DOHH2 (cell line): ENCODE results near the gene PCNX3.

Experiments used
- H3F3A ChIP-seq: fragments of 200-600 bp; sonication (generic), shearing (Covaris generic); 2 replicates; pipeline ENCODE4 v1.6.0; 2016; ENCODE audit warnings: antibody characterized with exemption, mild to moderate bottlenecking; ENCODE audit not compliant: control insufficient read depth, insufficient read depth
- H3K27ac ChIP-seq: fragments of 200-600 bp; sonication (generic); 2 replicates; pipeline ENCODE4 v1.5.1; 2014; ENCODE audit warnings: low read depth, mild to moderate bottlenecking, low read length, moderate library complexity
- H3K27me3 ChIP-seq: fragments of 200-600 bp; sonication (generic); 2 replicates; pipeline ENCODE4 v1.6.1; 2014; ENCODE audit warnings: mild to moderate bottlenecking, low read length, mixed read lengths; ENCODE audit not compliant: control insufficient read depth
- H3K36me3 ChIP-seq: fragments of 200-600 bp; sonication (generic); 2 replicates; pipeline ENCODE4 v1.6.1; 2014; ENCODE audit warnings: mild to moderate bottlenecking, low read length, moderate library complexity, mixed read lengths; ENCODE audit not compliant: control insufficient read depth
- H3K4me1 ChIP-seq: fragments of 200-600 bp; sonication (generic); 2 replicates; pipeline ENCODE4 v1.6.1; 2014; ENCODE audit warnings: mild to moderate bottlenecking, low read length, mixed read lengths; ENCODE audit not compliant: control insufficient read depth
- H3K4me2 ChIP-seq: fragments of 200-600 bp; sonication (generic); 2 replicates; pipeline ENCODE4 v1.6.0; 2014; ENCODE audit warnings: mild to moderate bottlenecking, low read length, moderate library complexity
- H3K4me3 ChIP-seq: fragments of 200-600 bp; sonication (generic); 2 replicates; pipeline ENCODE4 v1.5.1; 2014; ENCODE audit warnings: mild to moderate bottlenecking, low read length, mixed read lengths
- H3K79me2 ChIP-seq: fragments of 200-600 bp; sonication (generic); 2 replicates; pipeline ENCODE4 v1.6.1; 2014; ENCODE audit warnings: mild to moderate bottlenecking, low read length, mixed read lengths; ENCODE audit not compliant: control insufficient read depth
- H3K9me2 ChIP-seq: fragments of 200-600 bp; sonication (generic); replicated peaks from 2 replicates; pipeline ENCODE4 v1.6.1; 2014; ENCODE audit warnings: mild to moderate bottlenecking, low read length, mixed read lengths; ENCODE audit not compliant: control insufficient read depth
- H3K9me3 ChIP-seq: fragments of 200-600 bp; sonication (generic); 2 replicates; pipeline ENCODE4 v1.6.1; 2014; ENCODE audit warnings: antibody characterized with exemption, low read length, mixed read lengths; ENCODE audit not compliant: control insufficient read depth, insufficient read depth
- H4K20me1 ChIP-seq: fragments of 200-600 bp; sonication (generic); 2 replicates; pipeline ENCODE4 v1.6.0; 2014; ENCODE audit warnings: low read depth, mild to moderate bottlenecking, antibody characterized with exemption, low read length, moderate library complexity; ENCODE audit not compliant: control insufficient read depth, insufficient read depth
- CTCF ChIP-seq: fragments of 200-600 bp; sonication (generic); IDR thresholded peaks from one replicate; pipeline ENCODE4 v1.5.1; 2014; ENCODE audit warnings: antibody characterized with exemption, mild to moderate bottlenecking, low read depth, low read length; ENCODE audit not compliant: poor library complexity, severe bottlenecking
- EZH2phosphoT487 ChIP-seq: fragments of 200-600 bp; sonication (generic); IDR thresholded peaks from 2 replicates; pipeline ENCODE4 v1.6.1; 2017; ENCODE audit warnings: borderline replicate concordance, mild to moderate bottlenecking, antibody characterized with exemption, low read length, moderate library complexity, mixed read lengths

The PCNX3 gene

DNA sequence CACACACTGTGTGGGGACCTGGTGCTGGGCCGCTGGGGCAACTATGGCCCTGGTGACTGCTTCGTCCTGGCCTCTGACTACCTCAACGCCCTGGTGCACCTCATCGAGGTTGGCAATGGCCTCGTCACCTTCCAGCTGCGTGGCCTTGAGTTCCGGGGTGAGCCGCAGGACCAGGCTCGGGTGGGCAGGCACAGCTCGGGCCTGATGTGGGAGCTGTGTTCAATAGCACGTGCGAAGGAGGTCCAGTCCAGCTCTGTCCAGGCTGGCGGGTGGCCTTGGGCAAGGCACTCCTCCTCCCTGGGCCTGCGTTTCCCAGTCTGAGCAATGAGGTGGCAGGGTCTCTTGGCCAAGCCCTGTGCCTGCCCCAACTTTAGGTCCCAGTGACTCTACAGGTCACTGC, 14.0 kb downstream of the PCNX3 start:
- Histone ChIP-seq H4K20me1 (no peaks in the 10 kb centered on the region), H3K36me3 (peaks cover 79% of the 10 kb centered on the region), H3K4me1 (no peaks in the 10 kb centered on the region), H3K9me3 (no peaks in the 10 kb centered on the region), H3K4me2 (no peak overlapping the region), H3F3A (no peaks in the 10 kb centered on the region), H3K27ac (no peak overlapping the region), H3K4me3 (no peak overlapping the region), H3K79me2 (no peaks in the 10 kb centered on the region), H3K9me2 (no peaks in the 10 kb centered on the region), H3K27me3 (no peaks in the 10 kb centered on the region)
- TF ChIP-seq CTCF (no peak), EZH2phosphoT487 (no peak)

DNA sequence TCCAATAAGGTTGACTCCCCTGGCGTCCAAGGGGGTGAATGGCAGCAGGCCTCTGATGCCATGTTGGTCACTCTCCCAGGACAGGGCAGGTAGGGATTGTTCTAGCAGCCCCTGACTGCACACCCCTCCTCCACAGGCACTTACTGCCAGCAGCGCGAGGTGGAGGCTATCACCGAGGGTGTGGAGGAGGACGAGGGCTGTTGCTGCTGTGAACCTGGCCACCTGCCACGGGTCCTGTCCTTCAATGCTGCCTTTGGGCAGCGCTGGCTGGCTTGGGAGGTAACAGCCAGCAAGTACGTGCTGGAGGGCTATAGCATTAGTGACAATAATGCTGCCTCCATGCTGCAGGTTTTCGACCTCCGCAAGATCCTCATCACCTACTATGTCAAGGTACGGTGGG, 14.6 kb downstream of the PCNX3 start:
- no peaks in the 10 kb centered on the region for H3K79me2 ChIP-seq
- no peak overlapping the region for H3K4me2 ChIP-seq
- TF ChIP-seq EZH2phosphoT487 (no peak), CTCF (no peak)
- H3K36me3 ChIP-seq, result peaks cover 79% of the 10 kb centered on the region
- no peak overlapping the region for H3K4me3 ChIP-seq
- no peaks in the 10 kb centered on the region for H3F3A ChIP-seq
- H3K9me2 ChIP-seq, result no peaks in the 10 kb centered on the region
- H3K27ac ChIP-seq, result no peak overlapping the region
- H3K4me1 ChIP-seq, result no peaks in the 10 kb centered on the region
- no peaks in the 10 kb centered on the region for H3K9me3 ChIP-seq
- H3K27me3 ChIP-seq, result no peaks in the 10 kb centered on the region
- H4K20me1 ChIP-seq, result no peaks in the 10 kb centered on the region

DNA sequence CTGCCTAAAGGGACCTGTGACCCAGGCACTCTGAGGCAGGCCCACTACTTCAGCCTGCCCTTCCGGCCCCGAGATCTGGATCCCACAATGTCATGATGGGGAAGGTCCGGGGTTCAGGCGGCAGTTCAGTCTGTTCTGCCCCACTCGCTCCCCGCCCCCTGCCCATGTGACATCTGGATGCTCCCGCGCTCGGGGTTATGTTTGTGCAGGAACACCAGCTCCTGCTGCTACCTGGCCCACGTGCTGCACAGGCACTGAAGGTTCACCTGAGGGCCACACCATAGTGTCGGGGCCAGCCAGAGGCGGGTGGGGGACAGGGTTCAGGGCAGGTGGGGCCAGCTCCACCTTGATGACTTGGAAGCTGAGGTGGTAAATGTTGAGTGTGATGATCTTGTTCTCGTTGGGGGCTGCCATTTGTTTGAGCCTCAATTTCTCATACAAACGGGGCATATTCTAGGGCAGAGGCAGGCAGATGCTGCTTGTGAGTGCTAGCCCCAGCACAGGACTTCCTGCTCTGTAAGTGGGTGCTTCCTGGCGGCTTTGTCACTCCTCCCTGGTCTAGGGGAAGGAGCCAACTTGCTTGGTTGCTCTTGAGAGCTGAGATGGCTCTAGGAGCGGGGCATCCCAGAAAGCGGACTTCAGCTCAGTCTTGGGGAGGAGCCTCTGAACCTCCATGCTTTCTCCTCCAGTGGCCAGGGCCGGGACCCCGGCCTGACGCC, 18.0 kb downstream of the PCNX3 start:
- Histone ChIP-seq H4K20me1 (no peaks in the 10 kb centered on the region), H3K36me3 (peaks cover 77% of the 10 kb centered on the region)

More for the DNA sequence above, 18.0 kb downstream of the PCNX3 start:
- H3K4me2 ChIP-seq, result no peak overlapping the region
- no peaks in the 10 kb centered on the region for H3K9me2 ChIP-seq
- H3K79me2 ChIP-seq, result peaks cover 5% of the 10 kb centered on the region
- H3K27ac ChIP-seq, result no peak overlapping the region
- no peaks in the 10 kb centered on the region for H3K9me3 ChIP-seq
- TF ChIP-seq EZH2phosphoT487 (no peak), CTCF (no peak)
- H3F3A ChIP-seq, result peaks cover 14% of the 10 kb centered on the region
- peaks cover 17% of the 10 kb centered on the region for H3K4me1 ChIP-seq
- H3K4me3 ChIP-seq, result no peak overlapping the region
- no peaks in the 10 kb centered on the region for H3K27me3 ChIP-seq
